Measurements from ENCODE around the gene SRPK3.

Gene SRPK3

GRCh38 chrX:153768311-153769157 lies 12.3 kb upstream of the SRPK3 start:
- TF ChIP-seq, protein P1, sequence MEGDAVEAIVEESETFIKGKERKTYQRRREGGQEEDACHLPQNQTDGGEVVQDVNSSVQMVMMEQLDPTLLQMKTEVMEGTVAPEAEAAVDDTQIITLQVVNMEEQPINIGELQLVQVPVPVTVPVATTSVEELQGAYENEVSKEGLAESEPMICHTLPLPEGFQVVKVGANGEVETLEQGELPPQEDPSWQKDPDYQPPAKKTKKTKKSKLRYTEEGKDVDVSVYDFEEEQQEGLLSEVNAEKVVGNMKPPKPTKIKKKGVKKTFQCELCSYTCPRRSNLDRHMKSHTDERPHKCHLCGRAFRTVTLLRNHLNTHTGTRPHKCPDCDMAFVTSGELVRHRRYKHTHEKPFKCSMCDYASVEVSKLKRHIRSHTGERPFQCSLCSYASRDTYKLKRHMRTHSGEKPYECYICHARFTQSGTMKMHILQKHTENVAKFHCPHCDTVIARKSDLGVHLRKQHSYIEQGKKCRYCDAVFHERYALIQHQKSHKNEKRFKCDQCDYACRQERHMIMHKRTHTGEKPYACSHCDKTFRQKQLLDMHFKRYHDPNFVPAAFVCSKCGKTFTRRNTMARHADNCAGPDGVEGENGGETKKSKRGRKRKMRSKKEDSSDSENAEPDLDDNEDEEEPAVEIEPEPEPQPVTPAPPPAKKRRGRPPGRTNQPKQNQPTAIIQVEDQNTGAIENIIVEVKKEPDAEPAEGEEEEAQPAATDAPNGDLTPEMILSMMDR (IDR thresholded peaks at IDR 0.05; ENCODE audit: control insufficient read depth, insufficient read depth, low read depth, low read length, missing control alignments), result no peak
- no peak overlapping the region for H3K4me3 ChIP-seq (ENCODE audit: control insufficient read depth, low read depth, low read length)
- no peak for DNase-seq (ENCODE audit: low read depth)

DNA sequence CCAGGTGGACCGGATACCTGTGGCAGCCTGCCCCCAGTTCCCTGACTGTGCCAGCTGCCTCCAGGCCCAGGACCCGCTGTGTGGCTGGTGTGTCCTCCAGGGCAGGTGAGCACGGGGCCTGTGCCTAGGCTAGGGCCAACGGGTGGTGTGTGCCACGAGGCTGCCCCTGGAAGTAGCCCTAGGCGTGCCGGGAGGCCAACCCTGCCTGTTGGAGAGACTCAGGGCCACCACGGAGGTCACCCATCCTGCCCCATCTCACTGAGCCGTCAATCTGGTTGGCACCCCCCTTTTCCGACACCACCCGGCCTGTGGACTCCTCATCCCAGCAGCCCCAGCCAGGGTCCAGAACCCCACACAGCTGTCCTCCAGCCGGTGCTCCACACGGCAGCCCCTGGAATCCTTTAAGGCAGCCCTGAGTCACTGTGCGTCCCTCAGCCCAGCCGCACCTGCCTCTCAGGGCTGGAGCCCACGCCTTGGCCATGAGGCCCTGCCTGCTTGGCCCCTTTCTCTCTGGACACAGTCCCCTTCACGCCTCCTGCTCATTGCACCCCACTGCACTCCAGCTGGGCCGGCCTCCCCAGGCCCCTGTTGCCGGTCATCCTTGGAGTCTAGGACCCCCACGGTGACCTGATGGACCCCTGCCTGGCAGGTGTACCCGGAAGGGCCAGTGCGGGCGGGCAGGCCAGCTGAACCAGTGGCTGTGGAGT lies 11.5 kb upstream of the SRPK3 start:
- H3K4me3 ChIP-seq (ENCODE audit: control insufficient read depth, low read depth, low read length), result no peak overlapping the region
- TF ChIP-seq, protein P1 (IDR thresholded peaks at IDR 0.05; ENCODE audit: control insufficient read depth, insufficient read depth, low read depth, low read length, missing control alignments), result no peak
- no peak for DNase-seq (ENCODE audit: low read depth)

DNA sequence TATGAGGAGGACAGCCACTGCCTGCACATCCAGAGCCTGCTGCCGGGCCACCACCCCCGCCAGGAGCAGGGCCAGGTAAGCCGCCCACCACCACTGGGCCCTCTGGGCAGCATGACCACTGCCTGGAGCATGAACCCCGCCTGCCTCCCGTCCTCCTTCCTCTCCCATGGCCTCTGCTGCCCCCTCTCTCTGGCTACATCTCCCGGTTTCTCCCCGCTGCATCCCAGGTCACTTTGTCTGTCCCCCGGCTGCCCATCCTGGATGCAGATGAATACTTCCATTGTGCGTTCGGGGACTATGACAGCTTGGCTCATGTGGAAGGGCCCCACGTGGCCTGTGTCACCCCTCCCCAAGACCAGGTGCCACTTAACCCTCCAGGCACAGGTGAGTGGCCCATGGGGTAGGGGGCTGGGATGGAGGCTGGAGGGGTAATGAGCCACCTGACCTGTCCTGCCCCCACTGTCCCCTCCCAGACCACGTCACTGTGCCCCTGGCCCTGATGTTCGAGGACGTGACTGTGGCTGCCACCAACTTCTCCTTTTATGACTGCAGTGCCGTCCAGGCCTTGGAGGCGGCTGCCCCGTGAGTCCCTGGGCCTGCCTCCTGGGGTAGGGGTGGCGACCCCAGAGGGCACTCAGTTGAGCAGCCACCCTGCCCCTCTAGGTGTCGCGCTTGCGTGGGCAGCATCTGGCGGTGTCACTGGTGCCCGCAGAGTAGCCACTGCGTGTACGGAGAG lies 10.8 kb upstream of the SRPK3 start:
- no peak for DNase-seq (ENCODE audit: low read depth)
- TF ChIP-seq, protein P1 (IDR thresholded peaks at IDR 0.05; ENCODE audit: control insufficient read depth, insufficient read depth, low read depth, low read length, missing control alignments), result no peak
- H3K4me3 ChIP-seq (ENCODE audit: control insufficient read depth, low read depth, low read length), result no peak overlapping the region

- DNase-seq (ENCODE audit: low read depth), result no peak
- TF ChIP-seq, protein P1 (IDR thresholded peaks at IDR 0.05; ENCODE audit: control insufficient read depth, insufficient read depth, low read depth, low read length, missing control alignments), result no peak
- H3K4me3 ChIP-seq (ENCODE audit: control insufficient read depth, low read depth, low read length), result no peak overlapping the region
Measured at GRCh38 chrX:153770601-153771414, 10.0 kb upstream of the SRPK3 start.

DNA sequence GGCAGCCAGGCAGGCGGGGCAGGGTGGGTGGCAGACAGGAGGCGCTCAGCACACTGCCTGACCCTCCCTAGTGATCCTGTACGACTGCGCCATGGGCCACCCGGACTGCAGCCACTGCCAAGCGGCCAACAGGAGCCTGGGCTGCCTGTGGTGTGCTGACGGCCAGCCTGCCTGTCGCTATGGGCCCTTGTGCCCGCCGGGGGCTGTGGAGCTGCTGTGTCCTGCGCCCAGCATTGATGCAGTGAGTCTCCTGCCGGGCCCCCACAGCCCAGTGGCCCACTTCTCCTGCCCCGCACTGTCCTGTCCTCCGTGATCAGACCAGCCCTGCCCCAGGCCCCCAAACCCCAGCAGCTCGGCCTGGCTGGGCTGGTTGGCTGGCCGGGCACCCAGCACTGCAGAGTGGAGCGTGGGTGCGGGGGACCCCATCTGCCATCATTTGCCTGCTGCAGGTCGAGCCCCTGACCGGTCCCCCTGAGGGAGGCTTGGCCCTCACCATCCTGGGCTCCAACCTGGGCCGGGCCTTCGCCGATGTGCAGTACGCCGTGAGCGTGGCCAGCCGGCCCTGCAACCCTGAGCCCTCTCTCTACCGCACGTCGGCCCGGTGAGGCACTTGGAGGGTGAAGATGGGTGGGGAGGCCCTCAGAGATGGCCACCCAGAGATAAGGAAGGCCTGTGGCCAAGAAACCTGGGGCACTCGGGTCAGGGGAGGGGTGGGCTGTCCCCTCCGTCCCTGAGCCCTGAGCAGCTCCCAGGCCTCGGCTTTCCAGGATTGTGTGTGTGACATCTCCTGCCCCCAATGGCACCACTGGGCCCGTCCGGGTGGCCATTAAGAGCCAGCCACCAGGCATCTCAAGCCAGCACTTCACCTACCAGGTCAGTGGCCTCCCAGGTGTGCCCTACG lies 9.2 kb upstream of the SRPK3 start:
- no peak for DNase-seq (ENCODE audit: low read depth)
- H3K4me3 ChIP-seq (ENCODE audit: control insufficient read depth, low read depth, low read length), result no peak overlapping the region
- TF ChIP-seq, protein P1 (IDR thresholded peaks at IDR 0.05; ENCODE audit: control insufficient read depth, insufficient read depth, low read depth, low read length, missing control alignments), result no peak
